ENCODE data around the gene ARHGEF40.

The ARHGEF40 gene

GRCh38 chr14:21059842-21060613, 10.1 kb upstream of the ARHGEF40 start:
- TF ChIP-seq FOXP2 (optimal IDR thresholded peaks at IDR 0.05; ENCODE audit: borderline replicate concordance, extremely low read depth, extremely low read length, insufficient read depth) (no peak), TAF1 (IDR thresholded peaks at IDR 0.05; ENCODE audit: borderline replicate concordance, insufficient read depth, low read length) (no peak), REST (IDR thresholded peaks at IDR 0.05; ENCODE audit: insufficient read depth in 1 of 2, low read depth in 2 of 2, low read length in 2 of 2) (no peak), POLR2AphosphoS5 (IDR thresholded peaks at IDR 0.05; ENCODE audit: low read depth, low read length) (no peak), SIN3A (IDR thresholded peaks at IDR 0.05; ENCODE audit: borderline replicate concordance, insufficient read depth, low read length) (no peak)

- TF ChIP-seq SIN3A (IDR thresholded peaks at IDR 0.05; ENCODE audit: borderline replicate concordance, insufficient read depth, low read length) (no peak), FOXP2 (optimal IDR thresholded peaks at IDR 0.05; ENCODE audit: borderline replicate concordance, extremely low read depth, extremely low read length, insufficient read depth) (no peak), REST (IDR thresholded peaks at IDR 0.05; ENCODE audit: insufficient read depth in 1 of 2, low read depth in 2 of 2, low read length in 2 of 2) (no peak), TAF1 (IDR thresholded peaks at IDR 0.05; ENCODE audit: borderline replicate concordance, insufficient read depth, low read length) (no peak), POLR2AphosphoS5 (IDR thresholded peaks at IDR 0.05; ENCODE audit: low read depth, low read length) (no peak)
Measured at GRCh38 chr14:21060614-21061346, 9.3 kb upstream of the ARHGEF40 start.

- no peak for TF ChIP-seq TAF1 (IDR thresholded peaks at IDR 0.05; ENCODE audit: borderline replicate concordance, insufficient read depth, low read length)
- no peak for TF ChIP-seq FOXP2 (optimal IDR thresholded peaks at IDR 0.05; ENCODE audit: borderline replicate concordance, extremely low read depth, extremely low read length, insufficient read depth)
- no peak for TF ChIP-seq POLR2AphosphoS5 (IDR thresholded peaks at IDR 0.05; ENCODE audit: low read depth, low read length)
- no peak for TF ChIP-seq REST (IDR thresholded peaks at IDR 0.05; ENCODE audit: insufficient read depth in 1 of 2, low read depth in 2 of 2, low read length in 2 of 2)
- no peak for TF ChIP-seq SIN3A (IDR thresholded peaks at IDR 0.05; ENCODE audit: borderline replicate concordance, insufficient read depth, low read length)
Measured at GRCh38 chr14:21061347-21061668, 8.8 kb upstream of the ARHGEF40 start.

- no peak for TF ChIP-seq FOXP2 (optimal IDR thresholded peaks at IDR 0.05; ENCODE audit: borderline replicate concordance, extremely low read depth, extremely low read length, insufficient read depth)
- TF ChIP-seq POLR2AphosphoS5 (IDR thresholded peaks at IDR 0.05; ENCODE audit: low read depth, low read length): no peak
- no peak for TF ChIP-seq TAF1 (IDR thresholded peaks at IDR 0.05; ENCODE audit: borderline replicate concordance, insufficient read depth, low read length)
- TF ChIP-seq REST (IDR thresholded peaks at IDR 0.05; ENCODE audit: insufficient read depth in 1 of 2, low read depth in 2 of 2, low read length in 2 of 2): no peak
- TF ChIP-seq SIN3A (IDR thresholded peaks at IDR 0.05; ENCODE audit: borderline replicate concordance, insufficient read depth, low read length): no peak
Measured at GRCh38 chr14:21063479-21063878, 6.6 kb upstream of the ARHGEF40 start.
